Neural progenitor cell (in vitro differentiated cells): Measurements from ENCODE around the gene FBN2.

Experiments
- EZH2 ChIP-seq: fragments of 200-600 bp; sonication (generic); IDR thresholded peaks from 2 replicates; pipeline ENCODE4 v1.6.1; 2017; ENCODE audit warnings: antibody characterized with exemption, mild to moderate bottlenecking, moderate library complexity
- TF ChIP-seq, protein P1 (sequence below): fragments of 200-600 bp; sonication (generic); IDR thresholded peaks from 2 replicates; pipeline ENCODE4 v1.5.1; 2017; ENCODE audit warnings: antibody characterized with exemption, mild to moderate bottlenecking

DNA sequence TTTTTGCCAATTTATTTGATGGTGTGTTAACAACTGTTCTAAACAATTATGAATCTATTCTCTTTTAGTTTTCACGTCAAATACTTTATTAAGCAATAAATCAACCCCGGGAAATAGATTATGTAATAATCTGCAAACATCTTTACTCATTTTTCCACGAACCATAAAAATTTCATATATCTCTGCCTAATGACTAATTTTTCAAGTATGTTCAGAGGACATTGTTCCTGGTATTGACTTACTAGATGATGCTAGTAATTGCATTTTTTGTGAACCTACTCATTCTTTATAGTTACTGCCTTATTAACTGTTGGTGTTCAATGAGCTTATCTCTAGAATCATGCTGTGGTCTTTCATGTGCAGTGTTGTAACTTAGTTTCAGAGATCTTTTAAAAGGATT is 41.0 kb upstream of the FBN2 start:
- TF ChIP-seq, protein P1, sequence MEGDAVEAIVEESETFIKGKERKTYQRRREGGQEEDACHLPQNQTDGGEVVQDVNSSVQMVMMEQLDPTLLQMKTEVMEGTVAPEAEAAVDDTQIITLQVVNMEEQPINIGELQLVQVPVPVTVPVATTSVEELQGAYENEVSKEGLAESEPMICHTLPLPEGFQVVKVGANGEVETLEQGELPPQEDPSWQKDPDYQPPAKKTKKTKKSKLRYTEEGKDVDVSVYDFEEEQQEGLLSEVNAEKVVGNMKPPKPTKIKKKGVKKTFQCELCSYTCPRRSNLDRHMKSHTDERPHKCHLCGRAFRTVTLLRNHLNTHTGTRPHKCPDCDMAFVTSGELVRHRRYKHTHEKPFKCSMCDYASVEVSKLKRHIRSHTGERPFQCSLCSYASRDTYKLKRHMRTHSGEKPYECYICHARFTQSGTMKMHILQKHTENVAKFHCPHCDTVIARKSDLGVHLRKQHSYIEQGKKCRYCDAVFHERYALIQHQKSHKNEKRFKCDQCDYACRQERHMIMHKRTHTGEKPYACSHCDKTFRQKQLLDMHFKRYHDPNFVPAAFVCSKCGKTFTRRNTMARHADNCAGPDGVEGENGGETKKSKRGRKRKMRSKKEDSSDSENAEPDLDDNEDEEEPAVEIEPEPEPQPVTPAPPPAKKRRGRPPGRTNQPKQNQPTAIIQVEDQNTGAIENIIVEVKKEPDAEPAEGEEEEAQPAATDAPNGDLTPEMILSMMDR, result no peak
- TF ChIP-seq EZH2, result no peak
